Measurements from ENCODE around the gene ADAM12.

- TF ChIP-seq CTCF (IDR thresholded peaks at IDR 0.05), result no peak
- TF ChIP-seq POLR2A (IDR thresholded peaks at IDR 0.05), result no peak
These were observed 170.1 kb downstream of the ADAM12 start for GRCh38 chr10:126218174-126218573.

All from uterus (tissue), 2 donors.